Osteocyte (in vitro differentiated cells): Measurements from ENCODE around the gene BDKRB1. TPM values are rescaled to one million over a fixed set of nuclear protein-coding genes. Genes with fewer than 3 reads are reported as not detected.

Source experiments
- DNase-seq: peaks from one replicate; pipeline ENCODE4 v3.0.0; 2021; ENCODE audit warnings: mixed read lengths; ENCODE audit not compliant: unreplicated experiment; ENCODE audit errors: extremely low spot score
- H3K27ac Mint-ChIP-seq: one replicate; pipeline ENCODE4 v1.8.0; 2021; ENCODE audit warnings: mild to moderate bottlenecking, mixed read lengths; ENCODE audit not compliant: unreplicated experiment
- H3K27me3 Mint-ChIP-seq: one replicate; pipeline ENCODE4 v1.8.0; 2021; ENCODE audit warnings: mixed read lengths; ENCODE audit not compliant: unreplicated experiment
- H3K36me3 Mint-ChIP-seq: one replicate; pipeline ENCODE4 v1.8.0; 2021; ENCODE audit warnings: mixed read lengths; ENCODE audit not compliant: unreplicated experiment
- H3K4me1 Mint-ChIP-seq: one replicate; pipeline ENCODE4 v1.8.0; 2021; ENCODE audit warnings: mixed read lengths; ENCODE audit not compliant: unreplicated experiment
- H3K4me3 Mint-ChIP-seq: one replicate; pipeline ENCODE4 v1.8.0; 2021; ENCODE audit warnings: mild to moderate bottlenecking, moderate library complexity, mixed read lengths; ENCODE audit not compliant: unreplicated experiment
- H3K9me3 Mint-ChIP-seq: one replicate; pipeline ENCODE4 v1.8.0; 2021; ENCODE audit warnings: mixed read lengths; ENCODE audit not compliant: unreplicated experiment
- CTCF ChIP-seq: fragments of 200-600 bp; sonication (generic); IDR thresholded peaks from 2 replicates; pipeline ENCODE4 v1.5.0; 2021; ENCODE audit warnings: antibody characterized with exemption, mild to moderate bottlenecking, moderate library complexity
- total RNA-seq: library from RNA; stranded (reverse); gene quantifications from 2 replicates; pipeline ENCODE4 v1.2.1, GENCODE V29; 2021

The BDKRB1 gene
- total RNA-seq, 1 donor from 2014 or later = not detected

GRCh38 chr14:96277890-96278289 is 21.9 kb downstream of the BDKRB1 start:
- Mint-ChIP-seq H3K27me3 (no peaks in the 10 kb centered on the region), H3K4me3 (no peak overlapping the region), H3K9me3 (peaks cover 4% of the 10 kb centered on the region), H3K4me1 (peaks cover 34% of the 10 kb centered on the region), H3K27ac (no peak overlapping the region), H3K36me3 (peaks cover 3% of the 10 kb centered on the region)
- TF ChIP-seq CTCF = no peak
- no peak for DNase-seq

GRCh38 chr14:96279564-96279963 is 23.6 kb downstream of the BDKRB1 start:
- Mint-ChIP-seq H3K4me3 (peak overlapping the region; percentile 32), H3K27me3 (no peaks in the 10 kb centered on the region), H3K27ac (peak overlapping the region; percentile 18), H3K36me3 (peaks cover 8% of the 10 kb centered on the region), H3K9me3 (no peaks in the 10 kb centered on the region), H3K4me1 (peaks cover 37% of the 10 kb centered on the region)
- no peak for TF ChIP-seq CTCF
- DNase-seq = no peak

- TF ChIP-seq CTCF = no peak
- Mint-ChIP-seq H3K4me3 (no peak overlapping the region), H3K4me1 (peaks cover 37% of the 10 kb centered on the region), H3K27me3 (no peaks in the 10 kb centered on the region), H3K27ac (peak overlapping the region; percentile 18), H3K36me3 (peaks cover 12% of the 10 kb centered on the region), H3K9me3 (no peaks in the 10 kb centered on the region)
- no peak for DNase-seq
Observed at GRCh38 chr14:96280104-96280503, 24.1 kb downstream of the BDKRB1 start.

- DNase-seq = no peak
- Mint-ChIP-seq H3K4me1 (peaks cover 32% of the 10 kb centered on the region), H3K27ac (no peak overlapping the region), H3K4me3 (no peak overlapping the region), H3K9me3 (no peaks in the 10 kb centered on the region), H3K36me3 (peaks cover 21% of the 10 kb centered on the region), H3K27me3 (no peaks in the 10 kb centered on the region)
- no peak for TF ChIP-seq CTCF
Observed at GRCh38 chr14:96281486-96281885, 25.5 kb downstream of the BDKRB1 start.

GRCh38 chr14:96284008-96284407 is 28.0 kb downstream of the BDKRB1 start:
- no peak for TF ChIP-seq CTCF
- no peak for DNase-seq
- Mint-ChIP-seq H3K9me3 (no peaks in the 10 kb centered on the region), H3K27me3 (no peaks in the 10 kb centered on the region), H3K4me3 (no peak overlapping the region), H3K27ac (no peak overlapping the region), H3K4me1 (peaks cover 34% of the 10 kb centered on the region), H3K36me3 (peaks cover 27% of the 10 kb centered on the region)
